ENCODE data around the gene RASSF7. TPM values are rescaled to one million over a fixed set of nuclear protein-coding genes. Genes with fewer than 3 reads are reported as not detected.

RASSF7 gene
- total and polyA plus RNA-seq, 2 of the 8 experiments (the other 6 are each of a cell fraction or from before 2014, with no cell fraction given): 22.3 to 43.9 TPM

DNA sequence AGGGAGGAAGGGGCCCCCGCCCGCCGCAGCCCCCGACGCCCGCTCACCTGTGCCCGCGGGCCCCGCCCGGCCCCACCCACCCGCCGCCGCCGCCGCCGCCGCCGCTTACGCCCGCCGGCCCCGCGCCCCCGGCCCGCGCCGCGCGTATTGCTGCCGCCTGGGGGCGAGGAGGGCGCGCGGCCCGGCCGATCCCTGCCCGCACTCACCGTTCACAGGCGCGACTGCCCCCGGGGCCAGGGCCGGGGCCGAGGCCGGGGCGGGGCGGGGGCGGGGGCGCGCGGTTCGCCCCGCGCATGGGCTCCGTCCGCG, 25.6 kb upstream of the RASSF7 start:
- ChIA-PET CTCF (ENCODE audit: partially characterized antibody) (interaction anchor here (1.0 to 1.4 kb wide), 3 partner anchors 14 to 86 kb away, joined by 3 to 8 read pairs (median 4); partner anchors contain the start of gene PTDSS2), POLR2A (ENCODE audit: partially characterized antibody) (interaction anchor here (0.9 to 1.7 kb wide), 9 partner anchors 24 to 208 kb away, joined by 3 to 6 read pairs (median 4); partner anchors contain the start of genes B4GALNT4 and LMNTD2)
- Histone ChIP-seq H2AK5ac (ENCODE audit: low read depth, low read length) (no peak overlapping the region), H3K23me2 (ENCODE audit: low read depth, low read length) (peaks cover 21% of the 10 kb centered on the region; the same call in 1 of the 2 replicates), H4K5ac (ENCODE audit: insufficient read length, low read depth, low read length) (no peak overlapping the region), H3K9ac (replicated peaks in 1 of 4; ENCODE audit: extremely low read depth in 1 of 4, low read depth in 3 of 4, low read length in 3 of 4) (no peak overlapping the region), H4K91ac (replicated peaks; ENCODE audit: insufficient read length, low read length) (no peak overlapping the region), H3K18ac (ENCODE audit: extremely low read depth, low read length) (no peak overlapping the region), H3K14ac (ENCODE audit: insufficient read length) (no peak overlapping the region), H2BK20ac (ENCODE audit: low read length) (no peak overlapping the region), H3K79me2 (ENCODE audit: control insufficient read depth in 1 of 2, insufficient read depth in 2 of 2, low read length in 2 of 2) (no peaks in the 10 kb centered on the region), H2BK5ac (ENCODE audit: low read depth, low read length) (no peak overlapping the region), H3K4me2 (ENCODE audit: insufficient read depth in 1 of 2, low read depth in 2 of 2, low read length in 2 of 2) (no peak overlapping the region), H3K9me3 (ENCODE audit: insufficient read depth in 2 of 2, low read depth in 1 of 2, low read length in 1 of 2) (no peaks in the 10 kb centered on the region), H3K23ac (ENCODE audit: insufficient read length) (no peak overlapping the region), H2BK12ac (ENCODE audit: low read depth, low read length) (no peak overlapping the region), H2BK120ac (replicated peaks; ENCODE audit: low read depth, low read length) (no peak overlapping the region), H3K27ac (ENCODE audit: low read depth, low read length) (no peak overlapping the region), H3K79me1 (ENCODE audit: low read depth, low read length) (no peaks in the 10 kb centered on the region), H3K36me3 (ENCODE audit: control insufficient read depth in 2 of 4, insufficient read depth in 4 of 4, low read length in 3 of 4) (peaks cover 0 to 15% (median 6%) of the 10 kb centered on the region in 4 experiments; a peak in 5 of 8 replicates), H4K8ac (ENCODE audit: extremely low read depth, insufficient read depth, low read length) (no peak overlapping the region), H3K56ac (replicated peaks; ENCODE audit: insufficient read length, low read depth, low read length) (no peak overlapping the region), H2BK15ac (ENCODE audit: low read length) (no peak overlapping the region), H3K4ac (replicated peaks; ENCODE audit: insufficient read length, low read depth, low read length) (no peak overlapping the region), H3K4me1 (replicated peaks in 1 of 4; ENCODE audit: control insufficient read depth in 3 of 4, insufficient read depth in 4 of 4, low read length in 3 of 4) (peaks cover 0 to 17% (median 10%) of the 10 kb centered on the region in 4 experiments; a peak in 5 of 7 replicates), H3K27me3 (replicated peaks in 1 of 4; ENCODE audit: control insufficient read depth in 3 of 4, extremely low read depth in 1 of 4, insufficient read depth in 3 of 4, low read length in 3 of 4) (peaks cover 0 to 16% (median 6%) of the 10 kb centered on the region in 4 experiments; a peak in 5 of 7 replicates), H2AFZ (ENCODE audit: low read length) (no peak overlapping the region), H4K20me1 (replicated peaks in 1 of 2; ENCODE audit: control insufficient read depth in 1 of 2, insufficient read depth in 2 of 2, low read length in 2 of 2) (peaks cover 7 to 11% of the 10 kb centered on the region in 2 experiments), H3K4me3 (ENCODE audit: extremely low read depth in 1 of 4, insufficient read depth in 2 of 4, low read depth in 3 of 4, low read length in 4 of 4) (peak overlapping the region; percentile 52 to 77 (median 70); a peak in 7 of 8 replicates)
- DNase-seq (ENCODE audit: low read depth in 1 of 2, low spot score in 2 of 2) (no peak), FAIRE-seq (no peak)
- no CpG with 5 or more reads among the region's 56 CpGs for WGBS, 2 experiments (ENCODE audit: extremely low coverage in 1 of 2, insufficient coverage in 1 of 2, insufficient read length in 1 of 2, insufficient replicate concordance in 2 of 2, low coverage in 1 of 2, low lambda C conversion rate in 2 of 2, missing lambda C conversion rate in 1 of 2)
- TF ChIP-seq RFX5 (IDR thresholded peaks at IDR 0.05; ENCODE audit: borderline replicate concordance, low read depth, low read length): no peak
- no peak for TF ChIP-seq RBBP5 (IDR thresholded peaks at IDR 0.05; ENCODE audit: borderline replicate concordance, low read depth, low read length)
- TF ChIP-seq BRCA1 (IDR thresholded peaks at IDR 0.05; ENCODE audit: low read depth, low read length): no peak
- no peak for TF ChIP-seq TEAD4 (IDR thresholded peaks at IDR 0.05; ENCODE audit: low read depth, low read length)
- TF ChIP-seq NANOG (IDR thresholded peaks at IDR 0.05; ENCODE audit: insufficient read depth, low read depth, low read length, poor library complexity, severe bottlenecking): no peak
- no peak for TF ChIP-seq EP300 (IDR thresholded peaks at IDR 0.05; ENCODE audit: borderline replicate concordance in 1 of 2, low read depth in 2 of 2, low read length in 2 of 2)
- no peak for TF ChIP-seq FOSL1 (IDR thresholded peaks at IDR 0.05; ENCODE audit: insufficient read depth, low read depth, low read length)
- TF ChIP-seq RXRA (IDR thresholded peaks at IDR 0.05; ENCODE audit: insufficient read depth, low read depth, low read length): no peak
- no peak for TF ChIP-seq GABPA (IDR thresholded peaks at IDR 0.05; ENCODE audit: borderline replicate concordance, insufficient read depth, low read length)
- no peak for TF ChIP-seq SUZ12 (IDR thresholded peaks at IDR 0.05; ENCODE audit: low read length)
- TF ChIP-seq, protein P1, sequence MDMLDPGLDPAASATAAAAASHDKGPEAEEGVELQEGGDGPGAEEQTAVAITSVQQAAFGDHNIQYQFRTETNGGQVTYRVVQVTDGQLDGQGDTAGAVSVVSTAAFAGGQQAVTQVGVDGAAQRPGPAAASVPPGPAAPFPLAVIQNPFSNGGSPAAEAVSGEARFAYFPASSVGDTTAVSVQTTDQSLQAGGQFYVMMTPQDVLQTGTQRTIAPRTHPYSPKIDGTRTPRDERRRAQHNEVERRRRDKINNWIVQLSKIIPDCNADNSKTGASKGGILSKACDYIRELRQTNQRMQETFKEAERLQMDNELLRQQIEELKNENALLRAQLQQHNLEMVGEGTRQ (IDR thresholded peaks at IDR 0.05; ENCODE audit: low read length): no peak
- no peak for TF ChIP-seq TAF1 (IDR thresholded peaks at IDR 0.05; ENCODE audit: low read depth, low read length)
